Neural crest cell (in vitro differentiated cells): ENCODE data around the gene METTL22. TPM values are rescaled to one million over a fixed set of nuclear protein-coding genes. Genes with fewer than 3 reads are reported as not detected.
A peak's percentile ranks its signal among the peaks of the same experiment; 100 is the strongest.

Experiments used
- DNase-seq: peaks from one replicate; pipeline ENCODE4 v3.0.0; 2021; ENCODE audit warnings: low read depth, mixed read lengths, low spot score
- H3K27ac Mint-ChIP-seq: one replicate; pipeline ENCODE4 v1.8.0; 2021; ENCODE audit warnings: mild to moderate bottlenecking, mixed read lengths; ENCODE audit not compliant: unreplicated experiment
- H3K27me3 Mint-ChIP-seq: 2 replicates; pipeline ENCODE4 v1.8.0; 2021; ENCODE audit warnings: low read depth, mild to moderate bottlenecking, mixed read lengths
- H3K36me3 Mint-ChIP-seq: 2 replicates; pipeline ENCODE4 v1.8.0; 2021; ENCODE audit warnings: low read depth, mild to moderate bottlenecking, mixed read lengths
- H3K4me1 Mint-ChIP-seq: 2 replicates; pipeline ENCODE4 v1.8.0; 2021; ENCODE audit warnings: mixed read lengths
- H3K4me3 Mint-ChIP-seq: one replicate; pipeline ENCODE4 v1.8.0; 2021; ENCODE audit warnings: mild to moderate bottlenecking, mixed read lengths
- H3K9me3 Mint-ChIP-seq: 2 replicates; pipeline ENCODE4 v1.8.0; 2021; ENCODE audit warnings: mixed read lengths
- total RNA-seq: library from RNA; stranded (reverse); gene quantifications from 2 replicates; pipeline ENCODE4 v1.2.1, GENCODE V29; 2021
- TF ChIP-seq, protein P1 (sequence below): fragments of 200-600 bp; sonication (generic); conservative IDR thresholded peaks from 2 replicates; pipeline ENCODE4 v1.5.0; 2021; ENCODE audit warnings: antibody characterized with exemption, mild to moderate bottlenecking

Gene METTL22
- total RNA-seq, 1 donor from 2014 or later = 52.0 TPM

DNA sequence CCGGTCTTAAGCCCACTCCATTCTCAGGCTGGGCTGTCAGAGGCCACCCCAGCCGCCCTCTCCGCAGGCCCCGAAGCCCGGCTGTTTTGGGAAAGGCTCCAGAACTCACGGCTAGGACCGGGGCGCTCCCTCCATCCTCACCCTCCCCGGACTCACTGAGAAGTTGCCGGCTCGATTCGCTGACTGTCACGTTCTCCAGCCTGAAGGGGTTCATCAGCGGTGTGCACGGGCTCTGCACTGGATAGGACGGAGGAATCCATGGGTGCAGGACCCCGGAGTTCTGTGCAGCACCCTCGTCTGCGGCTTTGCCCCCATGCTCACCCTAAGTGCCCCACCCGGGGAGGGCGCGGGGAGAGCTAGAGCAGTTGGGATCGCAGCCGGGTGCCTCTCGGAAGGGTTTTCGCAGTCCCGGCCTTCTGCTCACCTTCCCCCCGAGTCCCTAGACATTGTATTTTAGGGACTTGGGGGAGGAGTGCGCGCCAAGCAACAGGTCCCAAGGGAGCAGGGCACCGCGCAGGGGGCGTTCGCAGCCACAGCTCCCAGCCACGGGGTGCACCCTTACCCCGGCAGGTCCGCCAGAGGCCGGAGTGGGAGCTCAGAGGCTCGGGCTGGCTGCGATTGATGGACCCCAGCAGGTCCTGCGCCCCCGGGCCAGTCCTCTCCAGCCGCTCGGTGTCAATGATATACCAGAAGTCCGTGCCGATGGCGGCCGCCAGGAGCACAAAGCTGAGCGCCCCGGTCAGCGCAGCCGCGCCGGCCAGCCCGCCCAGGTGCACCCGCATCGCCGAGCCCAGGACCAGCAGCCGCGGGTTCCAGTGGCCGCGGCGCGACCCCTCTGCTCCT, 32.2 kb upstream of the METTL22 start:
- H3K4me3 Mint-ChIP-seq = peak overlapping the region; percentile 58
- TF ChIP-seq, protein P1, sequence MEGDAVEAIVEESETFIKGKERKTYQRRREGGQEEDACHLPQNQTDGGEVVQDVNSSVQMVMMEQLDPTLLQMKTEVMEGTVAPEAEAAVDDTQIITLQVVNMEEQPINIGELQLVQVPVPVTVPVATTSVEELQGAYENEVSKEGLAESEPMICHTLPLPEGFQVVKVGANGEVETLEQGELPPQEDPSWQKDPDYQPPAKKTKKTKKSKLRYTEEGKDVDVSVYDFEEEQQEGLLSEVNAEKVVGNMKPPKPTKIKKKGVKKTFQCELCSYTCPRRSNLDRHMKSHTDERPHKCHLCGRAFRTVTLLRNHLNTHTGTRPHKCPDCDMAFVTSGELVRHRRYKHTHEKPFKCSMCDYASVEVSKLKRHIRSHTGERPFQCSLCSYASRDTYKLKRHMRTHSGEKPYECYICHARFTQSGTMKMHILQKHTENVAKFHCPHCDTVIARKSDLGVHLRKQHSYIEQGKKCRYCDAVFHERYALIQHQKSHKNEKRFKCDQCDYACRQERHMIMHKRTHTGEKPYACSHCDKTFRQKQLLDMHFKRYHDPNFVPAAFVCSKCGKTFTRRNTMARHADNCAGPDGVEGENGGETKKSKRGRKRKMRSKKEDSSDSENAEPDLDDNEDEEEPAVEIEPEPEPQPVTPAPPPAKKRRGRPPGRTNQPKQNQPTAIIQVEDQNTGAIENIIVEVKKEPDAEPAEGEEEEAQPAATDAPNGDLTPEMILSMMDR = peak; percentile 33
- DNase-seq = no peak
- peaks cover 11% of the 10 kb centered on the region for H3K4me1 Mint-ChIP-seq
- H3K9me3 Mint-ChIP-seq = no peaks in the 10 kb centered on the region
- no peak overlapping the region for H3K27ac Mint-ChIP-seq
- peaks cover 51% of the 10 kb centered on the region for H3K27me3 Mint-ChIP-seq
- no peaks in the 10 kb centered on the region for H3K36me3 Mint-ChIP-seq

DNA sequence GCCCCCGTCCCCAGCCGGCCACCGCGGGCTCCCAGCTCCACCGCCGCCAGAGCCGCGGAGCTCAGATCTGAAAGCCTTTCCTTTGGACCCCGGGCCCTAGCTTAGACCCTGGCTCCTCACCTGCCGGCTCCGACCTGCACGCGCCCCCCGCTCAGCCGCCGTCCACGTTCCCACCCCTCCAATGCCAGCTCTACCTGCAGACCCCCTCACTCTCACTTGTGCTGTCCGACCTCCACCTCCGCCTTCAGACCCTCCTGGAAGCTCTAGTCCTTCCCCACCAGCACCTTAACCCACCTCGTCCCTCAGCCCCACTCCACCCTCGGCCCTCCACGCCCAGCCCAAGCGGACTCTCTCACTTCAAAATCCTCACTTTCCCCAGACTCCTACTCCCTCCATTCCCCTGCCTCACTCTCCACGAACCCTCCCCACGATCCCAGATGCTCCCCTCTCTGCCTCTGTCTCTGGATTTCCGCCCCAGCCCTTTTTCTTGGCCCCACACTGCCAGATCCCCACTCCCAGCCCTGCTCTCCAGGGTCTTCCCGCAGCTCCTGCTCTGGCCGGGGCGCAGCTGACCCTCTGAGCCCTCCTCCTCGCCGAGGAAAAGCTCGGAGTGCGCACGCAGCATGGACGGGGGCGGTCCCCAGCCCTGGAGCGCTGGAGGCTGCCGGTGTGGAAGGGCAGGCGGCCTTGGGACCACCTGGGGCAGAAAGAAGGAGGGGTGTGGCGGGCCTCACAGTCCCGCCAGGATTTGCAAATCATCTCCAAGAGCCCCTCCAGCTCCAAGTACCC, 31.4 kb upstream of the METTL22 start, which contains the start of gene TMEM114:
Gene TMEM114 (minus strand): TSS at position 612 of the 789 bp plus-strand sequence. CDS start 673 bp downstream, outside the sequence.
- peaks cover 11% of the 10 kb centered on the region for H3K4me1 Mint-ChIP-seq
- no peak within 1 kb of the TSS for H3K27ac Mint-ChIP-seq
- peak within 1 kb of the TSS; percentile 29 for H3K4me3 Mint-ChIP-seq
- H3K9me3 Mint-ChIP-seq = no peaks in the 10 kb centered on the region
- no peak for DNase-seq
- H3K27me3 Mint-ChIP-seq = peaks cover 51% of the 10 kb centered on the region
- H3K36me3 Mint-ChIP-seq = no peaks in the 10 kb centered on the region
- TF ChIP-seq, protein P1 = no peak

DNA sequence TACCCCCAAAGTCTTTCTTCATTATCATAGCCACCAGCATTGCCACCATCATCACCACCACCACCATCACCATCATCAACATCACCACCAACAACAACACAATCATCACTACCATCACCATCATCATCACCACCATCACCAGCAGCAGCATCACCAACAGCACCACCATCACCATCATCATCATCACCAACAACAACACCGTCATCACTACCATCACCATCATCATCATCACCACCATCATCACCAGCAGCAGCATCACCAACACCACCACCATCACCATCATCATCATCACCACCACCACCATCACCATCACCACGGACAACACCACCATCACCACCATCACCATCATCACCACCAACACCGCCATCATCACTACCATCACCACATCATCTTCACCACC, 30.7 kb upstream of the METTL22 start:
- TF ChIP-seq, protein P1 = no peak
- Mint-ChIP-seq H3K4me3 (no peak overlapping the region), H3K36me3 (no peaks in the 10 kb centered on the region), H3K4me1 (peaks cover 11% of the 10 kb centered on the region), H3K27ac (no peak overlapping the region), H3K27me3 (peaks cover 47% of the 10 kb centered on the region), H3K9me3 (no peaks in the 10 kb centered on the region)
- no peak for DNase-seq

DNA sequence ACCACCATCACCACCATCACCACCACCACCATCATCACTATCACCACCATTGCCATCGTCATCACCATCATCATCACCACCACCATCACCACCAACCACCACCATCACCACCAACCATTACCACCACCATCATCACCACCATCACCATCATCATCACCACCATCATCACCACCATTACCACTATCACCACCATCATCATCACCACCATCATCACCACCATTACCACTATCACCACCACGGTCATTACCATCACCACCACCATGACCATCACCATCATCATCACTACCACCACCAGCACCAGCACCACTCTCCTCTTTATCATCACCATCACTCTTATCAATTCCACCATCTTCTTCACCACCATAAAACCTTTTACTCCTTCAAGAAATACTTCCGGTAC, 30.0 kb upstream of the METTL22 start:
- no peak overlapping the region for H3K4me3 Mint-ChIP-seq
- H3K9me3 Mint-ChIP-seq = no peaks in the 10 kb centered on the region
- DNase-seq = no peak
- H3K4me1 Mint-ChIP-seq = peaks cover 11% of the 10 kb centered on the region
- H3K36me3 Mint-ChIP-seq = no peaks in the 10 kb centered on the region
- peaks cover 45% of the 10 kb centered on the region for H3K27me3 Mint-ChIP-seq
- no peak overlapping the region for H3K27ac Mint-ChIP-seq
- TF ChIP-seq, protein P1 = no peak

DNA sequence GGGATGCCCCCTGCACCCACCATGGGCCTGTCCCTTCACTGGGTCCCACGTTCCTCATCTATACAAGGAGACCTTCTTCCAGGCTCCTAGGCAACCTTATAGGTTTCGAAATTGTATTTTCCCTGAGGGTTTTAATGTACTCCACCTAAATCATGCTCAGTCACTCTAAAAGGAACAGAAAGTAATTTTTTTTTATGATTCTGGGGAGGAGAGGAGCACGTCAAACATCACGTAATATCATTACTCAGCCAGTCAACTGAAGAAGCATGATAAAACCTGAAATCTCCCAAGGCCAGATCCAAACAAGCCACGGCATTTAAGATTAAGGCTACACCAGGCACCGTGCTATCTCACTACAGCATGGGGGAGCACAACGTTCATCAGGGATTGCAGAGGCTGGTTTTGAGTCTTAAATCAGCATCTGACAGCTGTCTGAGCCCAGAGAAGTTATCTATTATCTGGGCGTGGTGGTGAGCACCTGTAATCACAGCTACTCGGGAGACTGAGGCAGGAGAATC, 27.3 kb upstream of the METTL22 start:
- Mint-ChIP-seq H3K27ac (no peak overlapping the region), H3K9me3 (no peaks in the 10 kb centered on the region), H3K4me1 (peaks cover 5% of the 10 kb centered on the region), H3K4me3 (no peak overlapping the region), H3K36me3 (no peaks in the 10 kb centered on the region), H3K27me3 (peaks cover 37% of the 10 kb centered on the region)
- TF ChIP-seq, protein P1 = no peak
- DNase-seq = no peak
